NCI-H1092 (cell line): ENCODE measurements around the gene MPDU1.
"Not testable (repeated sequence)": the region's sequence is repeated elsewhere in the genome, so short reads cannot be mapped to it uniquely, and the experiment has no call there.

Experiments used
- DNase-seq: peaks from one replicate; lab custom pipeline; 2025; lab: John Stamatoyannopoulos, UW

The MPDU1 gene

DNA sequence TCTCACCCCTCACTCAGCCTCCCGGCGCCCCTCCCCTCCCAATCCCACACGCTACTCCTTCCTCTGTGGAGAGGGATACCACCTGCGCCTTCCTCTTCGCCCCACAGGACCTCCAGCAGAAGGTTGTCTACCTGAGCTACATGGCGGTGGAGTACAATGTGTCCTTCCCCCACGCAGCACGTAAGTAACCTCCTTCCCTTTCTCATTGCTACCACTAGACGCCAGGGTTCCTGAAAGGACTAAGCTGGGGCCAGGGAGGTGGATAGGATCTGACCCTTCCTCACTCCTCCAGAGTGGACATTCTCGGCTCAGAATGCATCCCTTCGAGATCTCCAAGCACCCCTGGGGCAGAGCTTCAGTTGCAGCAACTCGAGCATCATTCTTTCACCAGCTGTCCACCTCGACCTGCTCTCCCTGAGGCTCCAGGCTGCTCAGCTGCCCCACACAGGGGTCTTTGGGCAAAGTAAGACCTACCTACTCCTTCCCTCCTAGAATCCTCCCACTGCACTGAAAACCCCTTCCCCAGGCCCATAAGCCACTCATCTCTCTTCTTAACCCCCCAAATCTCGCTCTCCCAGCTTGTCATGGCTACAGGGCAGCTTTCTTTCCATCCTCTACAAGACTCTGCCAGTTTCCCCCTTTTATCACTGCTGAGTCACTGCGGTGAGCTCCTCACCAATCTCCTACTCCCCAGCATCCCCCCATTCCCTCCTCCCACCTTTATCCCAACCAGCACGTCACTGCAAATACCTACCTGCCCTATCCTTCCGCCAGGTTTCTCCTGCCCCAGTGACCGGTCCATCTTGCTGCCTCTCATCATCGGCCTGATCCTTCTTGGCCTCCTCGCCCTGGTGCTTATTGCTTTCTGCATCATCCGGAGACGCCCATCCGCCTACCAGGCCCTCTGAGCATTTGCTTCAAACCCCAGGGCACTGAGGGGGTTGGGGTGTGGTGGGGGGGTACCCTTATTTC is 2.8 kb upstream of the MPDU1 start:
- DNase-seq, result no peak

DNA sequence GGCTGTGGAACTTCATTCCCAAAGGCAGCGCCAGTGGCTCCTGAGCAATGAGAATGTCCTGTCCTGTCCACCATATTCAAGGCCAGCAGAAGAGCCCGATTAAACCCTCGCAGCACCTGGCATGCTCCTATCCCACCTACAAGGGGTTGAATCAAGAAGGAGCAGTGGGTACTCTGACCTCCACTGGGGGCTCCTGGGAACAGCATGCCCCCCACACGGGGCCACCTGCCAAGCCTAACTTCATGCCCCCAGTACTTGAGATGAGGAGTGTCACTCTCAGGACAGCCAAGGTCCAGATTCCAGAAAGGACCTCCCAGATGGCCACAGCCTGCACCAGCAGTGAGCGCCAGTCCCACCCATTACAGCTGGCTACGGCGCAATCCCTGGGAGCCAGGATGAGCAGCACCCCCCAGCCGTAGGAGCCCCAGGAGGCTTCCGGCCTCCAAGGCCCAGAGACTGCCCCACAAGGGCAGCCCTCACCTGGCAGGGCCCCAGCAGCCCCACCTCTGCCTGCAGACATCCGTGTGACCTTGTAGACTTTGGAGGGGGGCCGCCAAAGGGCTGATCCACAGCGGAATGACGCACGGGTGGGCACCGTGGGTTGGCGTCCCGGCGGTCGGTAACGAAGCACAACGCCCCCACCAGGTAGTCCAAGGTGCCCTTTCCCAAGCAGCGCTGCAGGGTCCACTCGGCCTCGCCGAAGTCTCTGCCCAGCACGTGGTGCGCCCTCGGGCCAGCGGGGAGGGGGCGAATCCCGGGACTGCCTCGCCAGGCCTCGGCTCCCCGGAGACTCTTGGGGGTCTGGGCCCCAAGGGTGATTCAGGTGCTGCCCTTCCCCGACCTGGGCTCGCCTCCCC is 1.0 kb upstream of the MPDU1 start:
- DNase-seq, result no peak

DNA sequence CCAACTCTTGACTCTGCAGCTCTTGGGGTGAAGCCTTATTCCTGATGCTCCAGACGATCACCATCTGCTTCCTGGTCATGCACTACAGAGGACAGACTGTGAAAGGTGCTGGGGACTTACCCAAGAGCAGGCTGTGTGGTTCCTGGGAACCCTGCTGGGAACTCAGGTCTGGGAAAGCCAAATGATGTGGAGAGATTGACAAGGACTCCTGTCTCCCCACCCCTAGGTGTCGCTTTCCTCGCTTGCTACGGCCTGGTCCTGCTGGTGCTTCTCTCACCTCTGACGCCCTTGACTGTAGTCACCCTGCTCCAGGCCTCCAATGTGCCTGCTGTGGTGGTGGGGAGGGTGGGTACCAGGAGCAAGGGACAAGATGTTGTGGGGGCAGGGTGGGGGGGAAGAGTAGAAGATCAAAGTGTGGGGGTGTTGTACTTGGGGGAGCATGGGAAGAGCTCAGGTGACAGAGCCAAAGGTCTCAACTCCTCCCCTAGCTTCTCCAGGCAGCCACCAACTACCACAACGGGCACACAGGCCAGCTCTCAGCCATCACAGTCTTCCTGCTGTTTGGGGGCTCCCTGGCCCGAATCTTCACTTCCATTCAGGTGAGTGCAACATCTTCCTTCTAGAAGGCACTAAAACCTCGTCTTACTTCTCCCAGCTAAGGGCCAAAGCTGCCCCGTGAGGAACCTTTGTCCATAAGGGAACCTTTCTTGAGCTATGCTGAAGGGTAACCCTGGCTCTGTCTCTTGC is 3.2 kb downstream of the MPDU1 start:
- no peak for DNase-seq

- no peak for DNase-seq
These were observed 3.9 kb downstream of the MPDU1 start for GRCh38 chr17:7587420-7588151.

DNA sequence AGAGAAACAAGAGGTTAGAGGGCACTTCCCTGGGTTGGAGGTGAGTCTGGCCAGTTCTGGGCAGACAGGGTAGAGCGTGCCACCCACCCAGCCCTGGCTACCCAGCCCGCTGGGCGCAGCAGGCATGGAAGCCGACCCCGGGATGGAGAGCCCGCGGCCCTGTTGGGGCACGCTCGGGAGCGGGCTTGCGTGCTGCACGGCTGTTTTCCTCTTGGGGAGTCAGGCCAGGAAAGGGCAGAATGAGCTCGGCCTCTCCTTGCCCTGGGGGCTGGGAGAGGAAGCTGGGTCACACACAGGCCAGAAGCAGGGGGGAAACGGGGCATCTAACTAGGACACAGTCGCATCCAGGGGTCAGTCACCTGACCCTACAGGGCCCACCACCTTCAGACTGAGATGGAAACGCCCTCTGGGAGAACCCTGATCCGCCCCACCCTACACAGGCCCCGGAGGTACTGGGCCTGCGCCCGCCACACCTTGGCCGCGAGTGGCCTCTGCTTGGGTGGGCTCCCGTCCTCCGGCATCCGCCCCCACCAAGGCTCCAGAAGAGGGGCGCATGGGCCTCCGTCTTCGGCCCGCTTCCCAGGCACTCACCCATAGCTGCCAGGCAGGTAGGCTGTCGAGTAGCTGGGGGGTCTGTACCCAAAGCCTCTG is 5.0 kb downstream of the MPDU1 start:
- no peak for DNase-seq

DNA sequence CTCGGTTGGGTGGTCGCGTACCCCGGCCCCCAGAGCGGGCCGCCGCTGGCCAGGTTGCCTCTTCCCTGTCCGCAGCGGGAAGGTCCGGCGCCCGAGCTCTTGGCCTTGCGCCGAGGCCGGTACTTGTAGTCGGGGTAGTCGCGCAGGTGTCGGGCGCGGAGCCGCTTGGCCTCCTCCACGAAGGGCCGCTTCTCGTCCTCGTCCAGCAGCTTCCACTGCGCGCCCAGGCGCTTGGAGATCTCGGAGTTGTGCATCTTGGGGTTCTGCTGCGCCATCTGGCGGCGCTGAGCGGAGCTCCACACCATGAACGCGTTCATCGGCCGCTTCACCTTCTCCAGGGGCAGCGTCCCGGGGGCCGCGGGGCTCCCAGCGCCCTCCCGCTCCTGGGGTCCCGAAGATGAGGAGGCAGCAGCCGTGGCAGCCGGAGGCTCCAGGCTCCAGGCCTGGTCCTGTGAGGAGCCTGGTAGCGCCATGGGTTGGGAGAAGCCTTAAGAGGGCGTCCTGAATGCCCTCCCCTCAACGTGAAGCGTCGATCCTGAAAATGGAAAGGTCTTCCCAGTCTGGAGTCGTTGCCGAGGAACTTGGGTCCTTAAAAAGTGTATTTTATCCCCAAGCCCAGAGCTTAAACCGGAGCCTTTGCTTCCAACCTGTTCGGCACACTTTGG is 5.7 kb downstream of the MPDU1 start:
- DNase-seq, result no peak

GRCh38 chr17:7589891-7590691 is 6.4 kb downstream of the MPDU1 start, which contains the start of gene SOX15:
Gene SOX15 (minus strand): TSS chr17:7590094. CDS start chr17:7589676, 418 bp downstream.
- DNase-seq, result no peak

GRCh38 chr17:7590743-7591142 is 7.1 kb downstream of the MPDU1 start:
- no peak for DNase-seq

DNA sequence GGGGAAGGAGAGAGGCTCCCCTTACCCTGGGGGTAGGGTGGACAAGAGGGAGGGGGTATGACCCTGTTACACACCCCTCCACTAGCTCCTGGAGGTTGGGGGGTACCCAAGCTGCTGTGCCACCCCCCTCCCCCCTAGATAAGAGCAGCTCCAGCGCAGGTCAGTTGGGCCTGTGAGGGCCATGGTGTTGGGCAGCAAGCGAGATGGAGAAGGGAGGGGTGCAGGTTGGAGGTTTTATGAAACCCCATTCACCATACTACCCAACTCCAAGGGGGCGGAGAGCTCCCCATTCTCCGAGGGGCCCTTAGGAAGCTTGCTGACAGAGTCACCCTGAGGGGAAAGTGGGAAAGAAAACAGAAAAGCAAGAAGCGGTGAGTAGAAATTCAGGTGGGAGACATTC is 7.9 kb downstream of the MPDU1 start:
- DNase-seq, result no peak

DNA sequence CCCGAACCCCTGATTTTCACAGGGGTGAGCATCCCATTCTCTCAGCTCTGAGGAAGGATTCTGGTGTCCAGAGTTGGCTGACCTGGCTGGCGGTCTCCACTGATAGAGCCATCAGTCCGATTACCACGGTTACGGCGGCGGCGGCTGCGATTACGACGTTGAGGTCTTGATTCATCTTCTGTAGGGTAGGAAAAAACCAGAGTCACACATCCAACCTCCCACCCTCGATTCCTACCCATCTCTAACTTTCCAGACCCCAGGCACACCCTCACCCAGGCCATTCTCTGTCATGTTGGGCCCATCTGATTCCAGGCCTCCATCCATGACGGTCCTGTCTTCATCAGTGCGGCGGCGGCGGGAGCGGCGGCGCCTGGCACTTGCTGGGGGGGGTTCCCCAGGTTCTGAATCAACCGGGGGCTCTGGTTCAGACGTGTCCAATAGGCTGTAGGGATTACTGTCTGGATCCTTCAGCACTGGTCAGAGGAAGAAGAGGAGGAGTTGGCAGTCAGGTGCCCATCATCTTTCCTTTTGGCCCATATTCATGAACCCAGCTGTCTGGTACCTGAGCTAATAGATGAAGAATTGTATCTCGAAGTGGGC is 8.9 kb downstream of the MPDU1 start:
- DNase-seq, result no peak

DNA sequence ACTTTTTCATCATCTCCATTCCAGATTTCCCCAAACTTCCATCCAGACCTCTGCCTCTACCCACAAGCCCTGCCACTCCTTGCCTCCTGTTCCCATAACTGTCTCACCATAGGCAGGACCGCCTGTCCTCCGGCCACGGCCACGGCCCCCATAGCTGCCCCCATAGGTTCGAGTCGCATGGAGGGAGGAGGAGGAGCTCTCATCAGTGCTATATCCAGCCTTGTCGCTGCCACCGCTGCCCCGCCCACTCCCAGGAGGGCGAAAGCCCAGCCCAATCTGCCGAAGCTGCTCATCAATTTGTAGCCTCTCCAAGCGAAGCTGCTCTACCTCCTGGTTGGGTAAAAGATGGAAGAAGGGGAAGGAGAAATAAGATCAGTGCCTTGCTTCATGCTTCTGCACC is 9.6 kb downstream of the MPDU1 start:
- DNase-seq, result no peak

- not testable (repeated sequence) for DNase-seq
These were observed 13.9 kb downstream of the MPDU1 start for GRCh38 chr17:7597561-7597960.

DNA sequence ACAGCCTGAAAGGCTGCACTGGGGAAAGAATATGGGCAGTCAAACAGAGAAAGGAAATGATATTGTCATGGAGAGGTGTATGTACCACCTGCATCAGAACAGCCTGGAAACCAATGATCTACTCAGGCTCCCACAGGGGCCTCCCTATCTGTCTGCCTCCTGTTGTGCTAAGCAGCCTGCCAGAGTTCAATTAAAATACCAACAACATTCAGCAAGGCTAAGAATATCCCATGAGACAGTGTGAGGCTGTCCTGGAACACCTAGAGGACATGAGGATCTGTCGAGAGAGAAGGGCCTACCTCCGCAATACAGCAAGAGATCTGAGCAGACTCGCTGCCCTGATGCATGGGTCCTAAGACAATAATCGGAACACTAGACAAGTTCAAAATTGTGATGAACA is 22.6 kb downstream of the MPDU1 start:
- no peak for DNase-seq

DNA sequence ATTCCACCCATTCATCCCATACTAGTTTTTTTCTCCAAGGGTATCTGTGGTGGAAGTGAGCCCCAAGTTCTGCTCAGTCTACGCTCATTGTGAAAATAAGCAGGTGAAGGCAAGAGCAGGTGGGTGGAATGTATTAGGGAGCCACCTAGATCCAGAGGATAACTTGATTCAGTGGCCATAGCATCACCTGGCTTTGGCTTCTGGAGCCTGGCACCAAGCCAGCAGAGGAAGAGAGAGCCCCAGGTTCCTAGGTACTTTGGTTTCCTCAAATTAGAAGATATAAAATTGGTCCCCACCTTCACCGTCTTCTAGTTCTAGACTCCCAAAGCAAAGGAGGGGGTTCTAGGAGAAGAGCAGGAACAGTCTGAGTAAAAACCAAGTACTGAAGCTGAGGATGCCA is 27.0 kb downstream of the MPDU1 start:
- DNase-seq, result no peak

DNA sequence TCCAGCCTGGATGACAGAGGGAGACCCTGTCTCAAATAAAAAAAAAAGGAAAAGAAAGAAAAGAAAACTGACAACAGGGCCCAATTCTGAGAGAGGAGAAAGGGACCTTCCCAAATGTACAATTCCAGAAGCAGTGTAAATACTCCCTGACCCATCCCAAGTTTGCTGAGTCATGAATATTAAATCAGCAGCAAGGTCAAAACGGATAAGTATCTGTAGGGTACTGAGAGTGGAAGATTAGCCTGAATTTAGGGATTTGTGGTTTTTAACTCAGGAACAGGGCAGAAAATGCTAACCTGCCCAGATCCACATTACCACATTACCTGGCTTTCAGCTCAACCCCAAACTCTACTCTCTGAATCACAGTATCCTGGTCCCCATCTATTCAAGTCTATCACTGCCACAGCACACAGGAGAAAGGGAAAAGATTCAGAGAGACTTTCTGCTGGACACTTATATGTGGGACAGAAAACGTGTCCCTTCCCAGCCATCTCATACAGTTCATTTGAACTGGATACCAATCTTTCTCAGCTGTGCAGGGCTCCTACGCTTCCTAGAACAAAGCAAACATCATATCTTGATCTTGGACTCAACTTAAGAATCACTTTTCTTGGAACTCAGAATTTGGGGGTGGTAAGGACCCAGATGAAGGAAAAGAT is 28.1 kb downstream of the MPDU1 start:
- DNase-seq, result no peak

DNA sequence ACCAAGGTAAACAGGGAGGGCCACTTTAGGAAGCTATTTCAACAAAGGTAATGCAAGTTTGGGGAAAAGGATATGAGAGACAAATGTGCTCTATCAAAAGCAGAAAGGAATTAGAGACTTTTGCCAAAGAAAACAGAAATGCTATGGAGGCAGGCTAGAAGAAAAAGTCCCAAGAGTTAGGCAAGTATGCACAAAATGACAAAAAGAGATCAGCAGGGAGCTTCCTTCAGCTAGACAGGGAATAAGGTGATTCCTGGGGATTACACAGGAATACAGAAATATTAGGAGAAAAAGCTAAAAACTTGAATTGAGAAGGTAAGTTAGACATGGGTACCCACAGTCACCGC is 28.6 kb downstream of the MPDU1 start:
- DNase-seq, result no peak

DNA sequence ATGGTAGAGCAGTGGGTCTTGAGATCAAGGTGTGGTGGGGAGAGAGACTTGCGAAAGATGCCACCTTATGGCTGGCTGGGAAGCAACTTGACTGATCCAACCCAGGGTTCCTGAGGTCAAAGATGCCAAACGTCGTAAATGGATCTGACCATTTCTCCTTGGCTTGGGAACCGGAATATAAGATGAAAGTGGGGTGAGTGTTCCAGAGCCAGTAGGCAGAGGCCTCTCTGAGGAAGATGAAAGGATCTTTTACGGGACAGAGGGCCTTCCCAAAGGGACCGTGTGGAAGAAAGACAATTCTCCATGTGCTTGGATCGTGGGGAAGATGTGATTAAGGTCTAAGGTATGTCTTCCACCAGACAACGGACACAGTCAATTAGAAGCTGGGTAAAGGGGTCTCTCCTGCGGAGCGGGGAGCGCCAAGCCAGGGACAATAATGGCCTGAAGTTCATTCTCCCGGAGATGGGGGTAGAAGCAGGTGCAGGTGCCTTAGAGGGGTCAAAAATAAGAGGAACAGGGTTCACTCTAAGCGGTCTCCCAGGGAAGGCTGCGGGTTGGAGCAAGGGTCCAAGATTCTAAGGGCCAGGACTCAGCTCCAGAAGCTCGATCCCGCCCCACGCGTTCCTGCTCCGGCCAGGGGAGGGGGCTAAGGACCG is 30.2 kb downstream of the MPDU1 start:
- no peak for DNase-seq
